Measurements from ENCODE around the gene ARHGAP31.
"Not testable (repeated sequence)": the region's sequence is repeated elsewhere in the genome, so short reads cannot be mapped to it uniquely, and the experiment has no call there.

ARHGAP31 gene

GRCh38 chr3:119352034-119352609 lies 57.9 kb downstream of the ARHGAP31 start:
- DNase-seq, result no peak

- DNase-seq, result no peak
Observed at GRCh38 chr3:119352863-119353527, 58.8 kb downstream of the ARHGAP31 start.

GRCh38 chr3:119355608-119356007 lies 61.4 kb downstream of the ARHGAP31 start:
- DNase-seq, result not testable (repeated sequence)

GRCh38 chr3:119356646-119357045 lies 62.5 kb downstream of the ARHGAP31 start:
- DNase-seq, result no peak

GRCh38 chr3:119357190-119357589 lies 63.0 kb downstream of the ARHGAP31 start:
- no peak for DNase-seq

- DNase-seq, result no peak
Observed at GRCh38 chr3:119359476-119360326, 65.5 kb downstream of the ARHGAP31 start.

- no peak for DNase-seq
Observed at GRCh38 chr3:119360736-119361462, 66.7 kb downstream of the ARHGAP31 start.

GRCh38 chr3:119362010-119362409 lies 67.8 kb downstream of the ARHGAP31 start:
- DNase-seq, result no peak

GRCh38 chr3:119362940-119363725 lies 69.0 kb downstream of the ARHGAP31 start:
- DNase-seq, result no peak

- DNase-seq, result no peak
Observed at GRCh38 chr3:119364401-119364800, 70.2 kb downstream of the ARHGAP31 start.

- DNase-seq, result no peak
Observed at GRCh38 chr3:119365418-119365817, 71.2 kb downstream of the ARHGAP31 start.

GRCh38 chr3:119367000-119367399 lies 72.8 kb downstream of the ARHGAP31 start:
- no peak for DNase-seq

GRCh38 chr3:119368298-119368697 lies 74.1 kb downstream of the ARHGAP31 start:
- DNase-seq, result no peak

- not testable (repeated sequence) for DNase-seq
Observed at GRCh38 chr3:119371786-119372185, 77.6 kb downstream of the ARHGAP31 start.

GRCh38 chr3:119375106-119375505 lies 80.9 kb downstream of the ARHGAP31 start:
- DNase-seq, result no peak

GRCh38 chr3:119375510-119375909 lies 81.3 kb downstream of the ARHGAP31 start:
- no peak for DNase-seq

GRCh38 chr3:119376758-119377157 lies 82.6 kb downstream of the ARHGAP31 start:
- no peak for DNase-seq

- DNase-seq, result no peak
Observed at GRCh38 chr3:119378259-119378803, 84.1 kb downstream of the ARHGAP31 start.

- DNase-seq, result no peak
Observed at GRCh38 chr3:119380697-119381096, 86.5 kb downstream of the ARHGAP31 start.

- DNase-seq, result no peak
Observed at GRCh38 chr3:119382134-119382533, 88.0 kb downstream of the ARHGAP31 start.

- no peak for DNase-seq
Observed at GRCh38 chr3:119388577-119388976, 94.4 kb downstream of the ARHGAP31 start.

- no peak for DNase-seq
Observed at GRCh38 chr3:119395923-119396358, 101.8 kb downstream of the ARHGAP31 start.
